Activated naive CD4-positive, alpha-beta T cell treated with anti-CD3 and anti-CD28 coated beads, Interleukin-2, amount 50 U/mL, for 24 hours (primary cell): ENCODE data around the gene PCDHGB6.
A peak's percentile ranks its signal among the peaks of the same experiment; 100 is the strongest.
"Not testable (repeated sequence)": the region's sequence is repeated elsewhere in the genome, so short reads cannot be mapped to it uniquely, and the experiment has no call there.

Experiments used
- H3K27ac Mint-ChIP-seq: one replicate; pipeline ENCODE4 v1.8.0; 2021; ENCODE audit warnings: mild to moderate bottlenecking, mixed read lengths
- H3K27me3 Mint-ChIP-seq: one replicate; pipeline ENCODE4 v1.8.0; 2021; ENCODE audit warnings: mixed read lengths
- H3K36me3 Mint-ChIP-seq: one replicate; pipeline ENCODE4 v1.8.0; 2021; ENCODE audit warnings: mixed read lengths
- H3K4me1 Mint-ChIP-seq: one replicate; pipeline ENCODE4 v1.8.0; 2021; ENCODE audit warnings: mixed read lengths
- H3K4me3 Mint-ChIP-seq: one replicate; pipeline ENCODE4 v1.8.0; 2021; ENCODE audit warnings: mild to moderate bottlenecking, mixed read lengths
- H3K9me3 Mint-ChIP-seq: one replicate; pipeline ENCODE4 v1.8.0; 2021; ENCODE audit warnings: mixed read lengths

PCDHGB6 gene

GRCh38 chr5:141407790-141408505 lies at the start of gene PCDHGB6:
Gene PCDHGB6, plus strand, starts transcription at chr5:141408021. Its CDS starts 182 bp downstream, at chr5:141408203.
- H3K4me1 Mint-ChIP-seq, H3K27ac Mint-ChIP-seq: not testable (repeated sequence)
- peak within 1 kb of the TSS; percentile 74 for H3K4me3 Mint-ChIP-seq
- H3K9me3 Mint-ChIP-seq = peaks cover 21% of the 10 kb centered on the region
- H3K36me3 Mint-ChIP-seq = peaks cover 20% of the 10 kb centered on the region
- peaks cover 59% of the 10 kb centered on the region for H3K27me3 Mint-ChIP-seq

DNA sequence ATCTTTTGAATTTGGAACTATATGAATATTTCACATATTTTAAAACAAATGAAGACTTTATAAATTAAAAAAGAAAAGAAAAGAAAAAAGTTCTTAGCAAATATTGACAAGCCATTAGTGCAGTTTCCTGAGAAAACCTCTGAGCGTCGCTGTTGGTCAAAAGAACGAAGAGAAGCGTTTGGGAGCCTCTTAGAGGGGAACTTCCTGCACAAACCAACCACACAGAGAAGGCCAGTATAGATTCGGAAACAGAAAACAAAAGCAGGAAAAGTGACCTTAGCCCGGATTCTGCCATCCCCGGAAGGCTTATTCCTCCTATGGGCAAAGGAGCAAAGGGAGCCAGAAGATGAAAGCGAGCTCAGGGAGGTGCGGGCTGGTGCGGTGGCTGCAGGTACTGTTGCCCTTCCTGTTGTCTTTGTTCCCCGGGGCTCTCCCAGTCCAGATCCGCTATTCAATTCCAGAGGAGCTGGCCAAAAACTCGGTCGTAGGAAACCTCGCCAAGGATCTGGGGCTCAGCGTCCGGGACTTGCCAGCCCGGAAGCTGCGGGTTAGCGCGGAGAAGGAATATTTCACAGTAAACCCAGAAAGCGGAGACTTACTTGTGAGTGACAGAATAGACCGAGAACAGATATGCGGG lies 47.9 kb upstream of the PCDHGB6 start, which contains the start of gene PCDHGB2:
Gene PCDHGB2 (plus strand): TSS at position 205 of the 637 bp plus-strand sequence. CDS start 142 bp downstream, at position 347.
- peaks cover 67% of the 10 kb centered on the region for H3K27me3 Mint-ChIP-seq
- H3K9me3 Mint-ChIP-seq = peaks cover 28% of the 10 kb centered on the region

DNA sequence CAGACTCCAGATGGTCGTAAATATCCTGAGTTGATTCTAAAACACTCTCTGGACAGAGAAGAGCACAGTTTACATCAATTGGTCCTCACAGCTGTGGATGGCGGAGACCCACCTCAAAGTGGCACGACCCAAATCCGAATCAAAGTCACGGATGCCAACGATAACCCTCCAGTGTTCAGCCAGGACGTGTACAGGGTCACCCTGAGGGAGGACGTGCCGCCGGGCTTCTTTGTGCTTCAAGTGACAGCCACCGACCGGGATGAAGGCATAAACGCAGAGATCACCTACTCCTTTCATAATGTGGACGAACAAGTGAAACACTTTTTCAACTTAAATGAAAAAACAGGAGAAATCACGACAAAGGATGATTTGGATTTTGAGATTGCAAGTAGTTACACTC lies 47.1 kb upstream of the PCDHGB6 start:
- H3K36me3 Mint-ChIP-seq = peaks cover 31% of the 10 kb centered on the region
- H3K27me3 Mint-ChIP-seq = peaks cover 72% of the 10 kb centered on the region
- peak overlapping the region; percentile 15 for H3K4me3 Mint-ChIP-seq
- no peak overlapping the region for H3K27ac Mint-ChIP-seq
- H3K9me3 Mint-ChIP-seq = peaks cover 28% of the 10 kb centered on the region
- no peaks in the 10 kb centered on the region for H3K4me1 Mint-ChIP-seq

More for the DNA sequence above, 47.9 kb upstream of the PCDHGB6 start, which contains the start of gene PCDHGB2:
- Mint-ChIP-seq H3K4me3 (peak within 1 kb of the TSS; percentile 81), H3K4me1 (no peaks in the 10 kb centered on the region), H3K27ac (peak within 1 kb of the TSS; percentile 48), H3K36me3 (peaks cover 24% of the 10 kb centered on the region)

- Mint-ChIP-seq H3K27me3 (peaks cover 70% of the 10 kb centered on the region), H3K4me3 (no peak overlapping the region), H3K36me3 (peaks cover 32% of the 10 kb centered on the region), H3K4me1 (no peaks in the 10 kb centered on the region), H3K9me3 (peaks cover 28% of the 10 kb centered on the region), H3K27ac (no peak overlapping the region)
Observed at GRCh38 chr5:141362719-141363118, 45.1 kb upstream of the PCDHGB6 start.

- Mint-ChIP-seq H3K27me3 (peaks cover 71% of the 10 kb centered on the region), H3K4me3 (no peak within 1 kb of the TSS), H3K9me3 (peaks cover 23% of the 10 kb centered on the region), H3K27ac (no peak within 1 kb of the TSS), H3K36me3 (peaks cover 29% of the 10 kb centered on the region), H3K4me1 (no peaks in the 10 kb centered on the region)
Observed at GRCh38 chr5:141363952-141364660, 43.7 kb upstream of the PCDHGB6 start, which contains the start of gene PCDHGA5. Gene PCDHGA5, plus strand, starts transcription at chr5:141364162. Its CDS starts 169 bp downstream, at chr5:141364331.

DNA sequence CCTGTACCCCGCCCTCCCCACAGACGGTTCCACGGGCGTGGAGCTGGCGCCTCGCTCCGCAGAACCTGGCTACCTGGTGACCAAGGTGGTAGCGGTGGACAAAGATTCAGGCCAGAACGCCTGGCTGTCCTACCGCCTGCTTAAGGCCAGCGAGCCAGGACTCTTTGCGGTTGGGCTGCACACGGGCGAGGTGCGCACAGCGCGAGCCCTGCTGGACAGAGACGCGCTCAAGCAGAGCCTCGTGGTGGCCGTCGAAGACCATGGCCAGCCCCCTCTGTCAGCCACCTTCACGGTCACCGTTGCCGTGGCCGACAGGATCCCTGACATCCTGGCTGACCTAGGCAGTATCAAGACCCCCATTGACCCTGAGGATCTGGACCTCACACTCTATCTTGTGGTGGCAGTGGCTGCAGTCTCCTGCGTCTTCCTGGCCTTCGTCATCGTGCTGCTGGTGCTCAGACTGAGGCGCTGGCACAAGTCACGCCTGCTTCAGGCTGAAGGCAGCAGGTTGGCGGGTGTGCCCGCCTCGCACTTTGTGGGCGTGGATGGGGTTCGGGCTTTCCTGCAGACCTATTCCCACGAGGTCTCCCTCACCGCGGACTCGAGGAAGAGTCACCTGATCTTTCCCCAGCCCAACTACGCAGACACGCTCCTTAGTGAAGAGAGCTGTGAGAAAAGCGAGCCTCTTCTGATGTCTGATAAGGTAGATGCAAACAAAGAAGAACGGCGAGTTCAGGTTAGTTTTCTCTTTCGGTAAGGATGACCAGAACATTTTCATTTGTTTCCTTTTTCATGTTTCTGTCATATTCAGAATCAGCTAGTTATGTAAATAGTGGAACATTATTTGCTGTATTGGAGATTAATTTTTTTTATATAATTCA lies 41.6 kb upstream of the PCDHGB6 start:
- H3K4me1 Mint-ChIP-seq = peaks cover 5% of the 10 kb centered on the region
- H3K36me3 Mint-ChIP-seq = peaks cover 26% of the 10 kb centered on the region
- H3K27ac Mint-ChIP-seq = no peak overlapping the region
- H3K4me3 Mint-ChIP-seq = no peak overlapping the region
- peaks cover 26% of the 10 kb centered on the region for H3K9me3 Mint-ChIP-seq
- H3K27me3 Mint-ChIP-seq = peaks cover 71% of the 10 kb centered on the region

DNA sequence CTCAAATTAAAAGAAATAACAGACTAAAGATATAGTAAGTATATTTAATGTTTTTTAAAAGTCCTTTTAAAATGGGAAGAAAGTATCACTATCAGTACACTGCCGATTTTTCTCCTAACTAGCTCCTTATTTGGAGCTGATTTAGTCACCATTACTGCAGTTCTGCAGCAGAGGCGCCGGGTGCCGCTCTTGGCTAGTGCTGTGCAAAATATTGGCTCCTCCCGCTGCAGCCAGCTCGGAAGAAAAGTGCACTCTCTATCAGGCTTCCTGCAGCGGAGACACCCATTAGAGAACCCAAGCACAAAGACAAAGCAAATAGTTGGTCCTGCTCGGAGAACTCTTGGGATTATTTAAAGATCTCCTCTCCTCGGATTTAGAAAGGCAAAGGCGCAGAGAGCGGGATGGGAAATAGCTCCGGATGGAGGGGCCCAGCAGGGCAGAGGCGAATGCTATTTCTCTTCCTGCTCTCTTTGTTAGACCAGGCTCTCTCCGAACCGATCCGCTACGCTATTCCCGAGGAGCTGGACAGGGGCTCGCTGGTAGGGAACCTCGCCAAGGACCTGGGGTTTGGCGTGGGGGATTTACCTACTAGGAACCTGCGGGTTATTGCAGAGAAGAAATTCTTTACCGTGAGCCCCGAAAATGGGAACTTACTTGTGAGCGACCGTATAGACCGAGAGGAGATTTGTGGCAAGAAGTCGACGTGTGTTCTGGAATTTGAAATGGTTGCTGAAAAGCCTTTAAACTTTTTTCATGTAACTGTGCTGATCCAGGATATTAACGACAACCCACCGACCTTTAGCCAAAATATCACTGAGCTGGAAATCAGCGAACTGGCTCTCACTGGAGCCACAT lies 37.6 kb upstream of the PCDHGB6 start, which contains the start of gene PCDHGB3:
Gene PCDHGB3 (plus strand): TSS at position 249 of the 855 bp plus-strand sequence. CDS start 153 bp downstream, at position 402.
- Mint-ChIP-seq H3K36me3 (peaks cover 16% of the 10 kb centered on the region), H3K27me3 (peaks cover 63% of the 10 kb centered on the region), H3K27ac (no peak within 1 kb of the TSS), H3K9me3 (peaks cover 10% of the 10 kb centered on the region), H3K4me1 (peaks cover 5% of the 10 kb centered on the region), H3K4me3 (peak within 1 kb of the TSS; percentile 75)

DNA sequence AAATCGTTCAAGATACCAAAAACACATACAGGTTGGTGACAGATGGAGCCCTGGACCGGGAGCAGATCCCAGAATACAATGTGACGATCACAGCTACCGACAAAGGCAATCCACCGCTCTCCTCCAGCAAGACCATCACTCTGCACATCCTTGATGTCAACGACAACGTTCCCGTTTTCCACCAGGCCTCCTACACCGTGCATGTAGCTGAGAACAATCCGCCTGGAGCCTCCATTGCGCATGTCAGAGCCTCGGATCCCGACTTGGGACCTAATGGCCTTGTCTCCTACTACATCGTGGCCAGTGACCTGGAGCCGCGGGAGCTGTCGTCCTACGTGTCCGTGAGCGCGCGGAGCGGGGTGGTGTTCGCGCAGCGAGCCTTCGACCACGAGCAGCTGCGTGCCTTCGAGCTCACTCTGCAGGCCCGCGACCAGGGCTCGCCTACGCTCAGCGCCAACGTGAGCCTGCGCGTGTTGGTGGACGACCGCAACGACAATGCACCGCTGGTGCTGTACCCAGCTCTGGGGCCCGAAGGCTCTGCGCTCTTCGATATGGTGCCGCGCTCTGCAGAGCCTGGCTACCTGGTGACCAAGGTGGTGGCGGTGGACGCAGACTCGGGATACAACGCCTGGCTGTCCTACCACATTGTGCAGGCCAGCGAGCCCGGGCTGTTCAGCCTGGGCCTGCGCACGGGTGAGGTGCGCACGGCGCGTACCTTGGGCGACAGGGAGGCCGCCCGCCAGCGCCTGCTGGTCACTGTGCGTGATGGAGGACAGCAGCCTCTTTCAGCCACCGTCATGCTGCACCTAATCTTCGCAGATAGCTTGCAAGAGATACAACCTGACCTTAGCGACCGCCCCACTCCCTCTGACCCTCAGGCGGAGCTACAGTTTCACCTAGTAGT lies 36.0 kb upstream of the PCDHGB6 start:
- Mint-ChIP-seq H3K27ac (no peak overlapping the region), H3K9me3 (peaks cover 10% of the 10 kb centered on the region), H3K27me3 (peaks cover 61% of the 10 kb centered on the region), H3K36me3 (peaks cover 15% of the 10 kb centered on the region), H3K4me1 (peaks cover 5% of the 10 kb centered on the region), H3K4me3 (no peak overlapping the region)

- Mint-ChIP-seq H3K4me3 (no peak within 1 kb of the TSS), H3K36me3 (peaks cover 16% of the 10 kb centered on the region)
Observed at GRCh38 chr5:141373673-141374317, 34.0 kb upstream of the PCDHGB6 start, which contains the start of gene PCDHGA6. Gene PCDHGA6, plus strand, starts transcription at chr5:141373891. Its CDS starts 193 bp downstream, at chr5:141374084.

DNA sequence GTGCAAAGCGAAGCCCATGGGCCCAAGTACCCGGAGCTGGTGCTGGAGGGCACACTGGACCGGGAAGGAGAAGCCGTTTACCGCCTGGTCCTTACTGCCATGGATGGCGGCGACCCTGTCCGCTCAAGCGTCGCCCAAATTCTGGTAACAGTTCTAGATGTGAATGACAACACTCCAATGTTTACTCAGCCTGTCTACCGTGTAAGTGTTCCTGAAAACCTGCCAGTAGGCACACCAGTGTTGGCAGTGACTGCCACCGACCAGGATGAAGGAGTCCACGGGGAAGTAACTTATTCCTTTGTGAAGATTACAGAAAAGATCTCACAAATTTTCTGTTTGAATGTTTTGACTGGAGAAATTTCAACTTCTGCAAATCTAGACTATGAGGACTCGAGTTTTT lies 33.2 kb upstream of the PCDHGB6 start:
- Mint-ChIP-seq H3K27ac (no peak overlapping the region), H3K4me3 (no peak overlapping the region), H3K9me3 (peaks cover 13% of the 10 kb centered on the region), H3K36me3 (peaks cover 16% of the 10 kb centered on the region), H3K4me1 (peaks cover 5% of the 10 kb centered on the region), H3K27me3 (peaks cover 51% of the 10 kb centered on the region)

More at GRCh38 chr5:141373673-141374317, 34.0 kb upstream of the PCDHGB6 start, which contains the start of gene PCDHGA6:
- Mint-ChIP-seq H3K27me3 (peaks cover 54% of the 10 kb centered on the region), H3K9me3 (peaks cover 13% of the 10 kb centered on the region), H3K4me1 (peaks cover 5% of the 10 kb centered on the region), H3K27ac (no peak within 1 kb of the TSS)

- Mint-ChIP-seq H3K36me3 (peaks cover 14% of the 10 kb centered on the region), H3K27me3 (peaks cover 50% of the 10 kb centered on the region), H3K9me3 (peaks cover 13% of the 10 kb centered on the region)
- not testable (repeated sequence) for H3K4me3 Mint-ChIP-seq, H3K27ac Mint-ChIP-seq, H3K4me1 Mint-ChIP-seq
Observed at GRCh38 chr5:141375444-141376155, 32.2 kb upstream of the PCDHGB6 start.
